ENCODE measurements around the gene CRLF1.

GRCh38 chr19:18620902-18621301 is 14.3 kb upstream of the CRLF1 start:
- TF ChIP-seq, protein P1, sequence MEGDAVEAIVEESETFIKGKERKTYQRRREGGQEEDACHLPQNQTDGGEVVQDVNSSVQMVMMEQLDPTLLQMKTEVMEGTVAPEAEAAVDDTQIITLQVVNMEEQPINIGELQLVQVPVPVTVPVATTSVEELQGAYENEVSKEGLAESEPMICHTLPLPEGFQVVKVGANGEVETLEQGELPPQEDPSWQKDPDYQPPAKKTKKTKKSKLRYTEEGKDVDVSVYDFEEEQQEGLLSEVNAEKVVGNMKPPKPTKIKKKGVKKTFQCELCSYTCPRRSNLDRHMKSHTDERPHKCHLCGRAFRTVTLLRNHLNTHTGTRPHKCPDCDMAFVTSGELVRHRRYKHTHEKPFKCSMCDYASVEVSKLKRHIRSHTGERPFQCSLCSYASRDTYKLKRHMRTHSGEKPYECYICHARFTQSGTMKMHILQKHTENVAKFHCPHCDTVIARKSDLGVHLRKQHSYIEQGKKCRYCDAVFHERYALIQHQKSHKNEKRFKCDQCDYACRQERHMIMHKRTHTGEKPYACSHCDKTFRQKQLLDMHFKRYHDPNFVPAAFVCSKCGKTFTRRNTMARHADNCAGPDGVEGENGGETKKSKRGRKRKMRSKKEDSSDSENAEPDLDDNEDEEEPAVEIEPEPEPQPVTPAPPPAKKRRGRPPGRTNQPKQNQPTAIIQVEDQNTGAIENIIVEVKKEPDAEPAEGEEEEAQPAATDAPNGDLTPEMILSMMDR (conservative IDR thresholded peaks at IDR 0.05 in 1 of 2, IDR thresholded peaks at IDR 0.05 in 1 of 2; ENCODE audit: extremely low read depth in 1 of 2, insufficient read depth in 1 of 2, low read depth in 1 of 2, low read length in 2 of 2), result no peak
- TF ChIP-seq EZH2 (IDR thresholded peaks at IDR 0.05; ENCODE audit: borderline replicate concordance, low read length), result no peak
